Type B pancreatic cell (in vitro differentiated cells): Measurements from ENCODE around the gene CHPF2. TPM values are rescaled to one million over a fixed set of nuclear protein-coding genes. Genes with fewer than 3 reads are reported as not detected.

ENCODE experiments used
- DNase-seq: peaks from one replicate; pipeline ENCODE4 v3.0.0; 2021; ENCODE audit warnings: mixed read lengths; ENCODE audit not compliant: unreplicated experiment; ENCODE audit errors: extremely low spot score
- H3K27ac Mint-ChIP-seq: 2 replicates; pipeline ENCODE4 v1.8.0; 2021; ENCODE audit warnings: mild to moderate bottlenecking, mixed read lengths
- H3K27me3 Mint-ChIP-seq: 2 replicates; pipeline ENCODE4 v1.8.0; 2021; ENCODE audit warnings: mixed read lengths
- H3K36me3 Mint-ChIP-seq: 2 replicates; pipeline ENCODE4 v1.8.0; 2021; ENCODE audit warnings: mixed read lengths
- H3K4me1 Mint-ChIP-seq: one replicate; pipeline ENCODE4 v1.8.0; 2021; ENCODE audit warnings: mixed read lengths; ENCODE audit not compliant: unreplicated experiment
- H3K4me3 Mint-ChIP-seq: 2 replicates; pipeline ENCODE4 v1.8.0; 2021; ENCODE audit warnings: mild to moderate bottlenecking, mixed read lengths
- H3K9me3 Mint-ChIP-seq: 2 replicates; pipeline ENCODE4 v1.8.0; 2021; ENCODE audit warnings: mixed read lengths
- CTCF ChIP-seq: fragments of 200-600 bp; sonication (generic); conservative IDR thresholded peaks from 2 replicates; pipeline ENCODE4 v1.5.0; 2021; ENCODE audit warnings: antibody characterized with exemption, mild to moderate bottlenecking
- total RNA-seq: library from RNA; stranded (reverse); gene quantifications from 2 replicates; pipeline ENCODE4 v1.2.1, GENCODE V29; 2021; ENCODE audit warnings: low replicate concordance

The CHPF2 gene
- total RNA-seq, 1 donor from 2014 or later, result 44.4 TPM

GRCh38 chr7:151238190-151238810 lies 6.0 kb downstream of the CHPF2 start:
- Mint-ChIP-seq H3K4me3 (no peak overlapping the region), H3K36me3 (no peaks in the 10 kb centered on the region), H3K27ac (no peak overlapping the region), H3K27me3 (no peaks in the 10 kb centered on the region), H3K9me3 (no peaks in the 10 kb centered on the region), H3K4me1 (peaks cover 11% of the 10 kb centered on the region)
- TF ChIP-seq CTCF, result no peak
- DNase-seq, result no peak

- Mint-ChIP-seq H3K4me1 (peaks cover 6% of the 10 kb centered on the region), H3K9me3 (no peaks in the 10 kb centered on the region), H3K36me3 (no peaks in the 10 kb centered on the region), H3K27me3 (no peaks in the 10 kb centered on the region), H3K27ac (no peak overlapping the region), H3K4me3 (no peak overlapping the region)
- no peak for DNase-seq
- TF ChIP-seq CTCF, result no peak
Observed at GRCh38 chr7:151238924-151239836, 6.9 kb downstream of the CHPF2 start.

GRCh38 chr7:151239837-151240459 lies 7.7 kb downstream of the CHPF2 start:
- no peak overlapping the region for H3K4me3 Mint-ChIP-seq
- no peaks in the 10 kb centered on the region for H3K36me3 Mint-ChIP-seq
- no peak for TF ChIP-seq CTCF
- no peak for DNase-seq
- H3K4me1 Mint-ChIP-seq, result peaks cover 10% of the 10 kb centered on the region
- no peaks in the 10 kb centered on the region for H3K9me3 Mint-ChIP-seq
- H3K27me3 Mint-ChIP-seq, result peaks cover 4% of the 10 kb centered on the region
- peak overlapping the region; percentile 8 for H3K27ac Mint-ChIP-seq

GRCh38 chr7:151240536-151240935 lies 8.3 kb downstream of the CHPF2 start:
- no peak for DNase-seq
- no peak overlapping the region for H3K4me3 Mint-ChIP-seq
- no peaks in the 10 kb centered on the region for H3K36me3 Mint-ChIP-seq
- peak overlapping the region; percentile 8 for H3K27ac Mint-ChIP-seq
- H3K4me1 Mint-ChIP-seq, result peaks cover 10% of the 10 kb centered on the region
- H3K27me3 Mint-ChIP-seq, result peaks cover 4% of the 10 kb centered on the region
- no peaks in the 10 kb centered on the region for H3K9me3 Mint-ChIP-seq
- TF ChIP-seq CTCF, result no peak

GRCh38 chr7:151240942-151241754 lies 8.9 kb downstream of the CHPF2 start:
- H3K4me1 Mint-ChIP-seq, result peaks cover 14% of the 10 kb centered on the region
- DNase-seq, result no peak
- no peaks in the 10 kb centered on the region for H3K36me3 Mint-ChIP-seq
- no peak for TF ChIP-seq CTCF
- H3K27ac Mint-ChIP-seq, result no peak overlapping the region
- H3K9me3 Mint-ChIP-seq, result no peaks in the 10 kb centered on the region
- H3K27me3 Mint-ChIP-seq, result peaks cover 4% of the 10 kb centered on the region
- no peak overlapping the region for H3K4me3 Mint-ChIP-seq
